ENCODE results near the gene DDX20. TPM values are rescaled to one million over a fixed set of nuclear protein-coding genes. Genes with fewer than 3 reads are reported as not detected.
A peak's percentile ranks its signal among the peaks of the same experiment; 100 is the strongest.
"Not testable (repeated sequence)": the region's sequence is repeated elsewhere in the genome, so short reads cannot be mapped to it uniquely, and the experiment has no call there.

Gene DDX20
- total RNA-seq, 1 experiment from 2014 or later, result 8.4 TPM

DNA sequence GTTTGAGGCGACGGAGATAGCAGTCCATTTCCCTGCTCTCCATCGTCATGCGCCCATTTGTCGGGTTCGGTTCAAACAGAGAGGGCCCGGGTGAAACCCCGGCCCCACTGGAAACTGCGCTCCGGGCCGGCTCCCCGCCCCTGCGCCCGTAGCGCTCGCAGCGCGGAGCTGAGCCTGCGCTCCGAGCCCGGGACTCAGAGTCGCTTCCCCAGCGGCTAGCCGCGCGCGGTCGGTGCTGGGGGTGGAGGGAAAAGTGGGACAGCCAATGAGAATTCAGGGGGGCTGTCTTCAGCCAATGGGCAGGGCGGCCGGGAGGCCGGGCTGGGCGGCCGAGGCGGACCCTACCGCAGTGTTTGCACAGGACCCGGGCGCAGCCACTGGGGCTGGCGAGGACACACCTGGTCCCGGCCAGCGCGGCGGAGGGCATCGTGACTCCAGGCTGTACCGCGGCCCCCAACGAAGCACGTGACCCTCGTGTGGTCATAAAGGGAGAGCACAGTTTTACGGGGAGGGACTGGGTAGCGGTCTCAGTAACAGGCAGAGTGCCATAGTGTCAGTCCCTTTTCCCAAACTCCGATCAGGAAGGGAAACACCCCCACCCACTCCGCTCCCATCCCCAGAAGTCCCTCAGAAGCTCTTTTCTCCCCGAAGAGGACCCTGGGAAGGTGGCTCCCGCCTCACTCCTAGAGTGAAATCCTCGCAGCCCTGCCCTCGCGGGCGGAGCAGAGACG, 16.3 kb upstream of the DDX20 start, which contains the start of gene INKA2:
INKA2 (minus strand) TSS at position 202 of the 731 bp plus-strand sequence; CDS start at position 49, 153 bp downstream.
- H3K4me3 ChIP-seq, result peak within 1 kb of the TSS; percentile 54
- H3K4me2 ChIP-seq, result peak within 1 kb of the TSS; percentile 99
- 0 out of 2 replicates have a peak, but pooled peaks cover 3% of the 10 kb centered on the region for H4K20me1 ChIP-seq (ENCODE audit: insufficient read depth)
- TF ChIP-seq, protein P1, sequence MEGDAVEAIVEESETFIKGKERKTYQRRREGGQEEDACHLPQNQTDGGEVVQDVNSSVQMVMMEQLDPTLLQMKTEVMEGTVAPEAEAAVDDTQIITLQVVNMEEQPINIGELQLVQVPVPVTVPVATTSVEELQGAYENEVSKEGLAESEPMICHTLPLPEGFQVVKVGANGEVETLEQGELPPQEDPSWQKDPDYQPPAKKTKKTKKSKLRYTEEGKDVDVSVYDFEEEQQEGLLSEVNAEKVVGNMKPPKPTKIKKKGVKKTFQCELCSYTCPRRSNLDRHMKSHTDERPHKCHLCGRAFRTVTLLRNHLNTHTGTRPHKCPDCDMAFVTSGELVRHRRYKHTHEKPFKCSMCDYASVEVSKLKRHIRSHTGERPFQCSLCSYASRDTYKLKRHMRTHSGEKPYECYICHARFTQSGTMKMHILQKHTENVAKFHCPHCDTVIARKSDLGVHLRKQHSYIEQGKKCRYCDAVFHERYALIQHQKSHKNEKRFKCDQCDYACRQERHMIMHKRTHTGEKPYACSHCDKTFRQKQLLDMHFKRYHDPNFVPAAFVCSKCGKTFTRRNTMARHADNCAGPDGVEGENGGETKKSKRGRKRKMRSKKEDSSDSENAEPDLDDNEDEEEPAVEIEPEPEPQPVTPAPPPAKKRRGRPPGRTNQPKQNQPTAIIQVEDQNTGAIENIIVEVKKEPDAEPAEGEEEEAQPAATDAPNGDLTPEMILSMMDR (conservative IDR thresholded peaks at IDR 0.05), result no peak
- no peak for TF ChIP-seq EZH2 (IDR thresholded peaks at IDR 0.05; ENCODE audit: low read depth)
- ChIA-PET CTCF (no interaction called here), POLR2A (ENCODE audit: unreplicated experiment) (interaction anchor here (0.6 to 0.8 kb wide), 4 partner anchors 112 to 552 kb away, joined by 4 read pairs; no protein-coding TSS in a partner anchor)
- H3K27me3 ChIP-seq (ENCODE audit: insufficient read depth, low read depth), result peaks cover 29% of the 10 kb centered on the region; the same call in 1 of the 2 replicates
- no peaks in the 10 kb centered on the region for H3K9me2 ChIP-seq (ENCODE audit: insufficient read depth)
- H3K36me3 ChIP-seq (ENCODE audit: low read depth), result no peaks in the 10 kb centered on the region
- no peaks in the 10 kb centered on the region for H3K9me3 ChIP-seq (ENCODE audit: insufficient read depth, low read depth)
- intact Hi-C loops (cut with micrococcal nuclease; ENCODE audit: unreplicated experiment), result loop anchor here (1.0 kb wide), 1 partner anchor 16 kb away; the partner anchor contains the start of gene DDX20
- no peaks in the 10 kb centered on the region; the same call in 1 of the 2 replicates for H3F3A ChIP-seq (ENCODE audit: insufficient read depth, low read depth)
- H3K4me1 ChIP-seq (replicated peaks; ENCODE audit: insufficient read depth), result peaks cover 13% of the 10 kb centered on the region
- H3K27ac ChIP-seq, result no peak within 1 kb of the TSS
- peak within 1 kb of the TSS; percentile 92 for H2AFZ ChIP-seq
- H3K79me2 ChIP-seq (ENCODE audit: low read depth), result no peaks in the 10 kb centered on the region
- no TSS peak for BruUV-seq (replicated peaks)
- peak; percentile 78 to 84 for DNase-seq

DNA sequence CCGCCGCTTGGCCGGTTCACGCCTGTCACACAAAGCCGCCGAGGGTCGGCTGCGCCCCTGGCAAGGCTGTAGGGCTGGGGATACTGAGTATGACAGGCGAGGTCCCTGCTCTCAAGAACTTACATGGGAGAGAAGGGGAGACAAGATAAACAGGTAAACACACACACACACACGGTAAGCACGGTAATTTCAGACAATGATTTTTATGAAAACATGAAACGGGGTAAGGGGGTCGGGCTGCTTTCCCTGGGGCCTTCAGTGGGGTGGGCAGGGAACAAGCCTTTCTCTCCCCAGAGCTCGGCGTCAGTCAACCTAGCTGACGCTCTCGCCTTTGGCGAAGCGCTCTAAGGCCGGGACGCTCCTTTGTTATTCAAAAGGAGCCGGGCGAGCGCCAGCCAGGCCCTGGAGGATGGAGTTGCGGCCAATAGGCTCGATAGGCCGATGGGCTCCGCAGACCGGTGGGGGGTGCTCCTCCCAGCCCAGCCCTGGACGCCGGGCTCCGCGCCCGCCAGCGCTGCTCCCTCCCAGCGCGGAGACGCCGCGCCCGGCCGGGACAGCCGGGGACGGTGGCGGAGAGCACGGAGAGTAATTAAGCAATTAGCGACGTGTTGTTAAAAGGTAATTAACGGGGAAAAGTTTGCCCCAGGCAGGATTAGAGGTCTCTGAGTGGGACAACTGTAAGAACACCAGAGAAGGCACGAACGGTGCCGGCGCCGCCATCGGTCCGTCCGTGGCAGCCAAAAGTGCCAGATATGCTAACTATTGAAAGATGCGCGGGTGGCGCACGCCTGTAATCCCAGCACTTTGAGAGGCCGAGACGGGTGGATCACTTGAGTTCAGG, 15.6 kb upstream of the DDX20 start:
- peaks cover 13% of the 10 kb centered on the region for H3K4me1 ChIP-seq (replicated peaks; ENCODE audit: insufficient read depth)
- H3K27me3 ChIP-seq (ENCODE audit: insufficient read depth, low read depth), result peaks cover 29% of the 10 kb centered on the region; the same call in 1 of the 2 replicates
- H3K4me2 ChIP-seq, result peak overlapping the region; percentile 99
- 0 out of 2 replicates have a peak, but pooled peaks cover 3% of the 10 kb centered on the region for H4K20me1 ChIP-seq (ENCODE audit: insufficient read depth)
- ChIA-PET POLR2A (ENCODE audit: unreplicated experiment) (no interaction called here), CTCF (no interaction called here)
- TF ChIP-seq, protein P1 (conservative IDR thresholded peaks at IDR 0.05), result no peak
- peak; percentile 93 for TF ChIP-seq EZH2 (IDR thresholded peaks at IDR 0.05; ENCODE audit: low read depth)
- no TSS peak for BruUV-seq (replicated peaks)
- intact Hi-C loops (cut with micrococcal nuclease; ENCODE audit: unreplicated experiment), result loop anchor here (1.0 kb wide), 1 partner anchor 15 kb away; the partner anchor contains the start of gene DDX20
- no peaks in the 10 kb centered on the region for H3K9me2 ChIP-seq (ENCODE audit: insufficient read depth)
- H3F3A ChIP-seq (ENCODE audit: insufficient read depth, low read depth), result no peaks in the 10 kb centered on the region; the same call in 1 of the 2 replicates
- no peak overlapping the region for H3K27ac ChIP-seq
- H3K36me3 ChIP-seq (ENCODE audit: low read depth), result no peaks in the 10 kb centered on the region
- no peaks in the 10 kb centered on the region for H3K9me3 ChIP-seq (ENCODE audit: insufficient read depth, low read depth)
- H2AFZ ChIP-seq, result peak overlapping the region; percentile 92
- DNase-seq, result peak in 1 of 2 experiments; percentile 50
- peak overlapping the region; percentile 54 for H3K4me3 ChIP-seq
- no peaks in the 10 kb centered on the region for H3K79me2 ChIP-seq (ENCODE audit: low read depth)

- H2AFZ ChIP-seq; H3K9me3 ChIP-seq (ENCODE audit: insufficient read depth, low read depth); H3K79me2 ChIP-seq (ENCODE audit: low read depth); H3K27ac ChIP-seq; H3F3A ChIP-seq (ENCODE audit: insufficient read depth, low read depth); H3K4me2 ChIP-seq; H4K20me1 ChIP-seq (ENCODE audit: insufficient read depth); intact Hi-C loops (cut with micrococcal nuclease; ENCODE audit: unreplicated experiment); BruUV-seq (replicated peaks); DNase-seq; CTCF ChIA-PET; POLR2A ChIA-PET (ENCODE audit: unreplicated experiment); H3K4me3 ChIP-seq; H3K9me2 ChIP-seq (ENCODE audit: insufficient read depth); H3K36me3 ChIP-seq (ENCODE audit: low read depth): not testable (repeated sequence)
- H3K27me3 ChIP-seq (ENCODE audit: insufficient read depth, low read depth), result peaks cover 29% of the 10 kb centered on the region; the same call in 1 of the 2 replicates
- H3K4me1 ChIP-seq (replicated peaks; ENCODE audit: insufficient read depth), result peaks cover 13% of the 10 kb centered on the region
Measured at GRCh38 chr1:111742292-111742691, 13.4 kb upstream of the DDX20 start.

All from PC-9 (cell line).